Spleen (tissue), 7 donors: Measurements from ENCODE around the gene TJP3.

Experiments used
- CTCF ChIP-seq, 11 experiments: fragments of 200-600 bp in 7 of 11; fragments of 450-650 bp in 4 of 11; sonication (generic) in 4 of 11; IDR thresholded peaks in 8 of 11; conservative IDR thresholded peaks in 3 of 11; 1 replicate in 7 of 11; 2 replicates in 4 of 11; pipeline versions ENCODE4 v1.4.0 to v1.8.0; 2016 to 2021; ENCODE audit warnings: antibody characterized with exemption in 11 of 11, inconsistent platforms in 4 of 11, mild to moderate bottlenecking in 1 of 11
- POLR2A ChIP-seq, 3 donors: fragments of 450-650 bp; IDR thresholded peaks; one replicate each; pipeline ENCODE4 v1.5.1; 2017; ENCODE audit warnings: antibody characterized with exemption in 3 of 3, mild to moderate bottlenecking in 1 of 3
- POLR2AphosphoS5 ChIP-seq, 3 donors: sonication (generic); formaldehyde crosslinking; IDR thresholded peaks; one replicate each; pipeline ENCODE4 v1.5.1; 2017; ENCODE audit warnings: antibody characterized with exemption in 3 of 3
- donor health status: DM: no; HTN: no; CAD: no; lungs with moderate emphysema.
- donor health status: DM: no; HTN: no; CAD: no.
- donor health status: DM: no; HTN: no; CAD: no.

- no peak for TF ChIP-seq POLR2A (IDR thresholded peaks at IDR 0.05)
- peak; percentile 28 to 76 (median 63) for TF ChIP-seq CTCF (IDR thresholded peaks at IDR 0.05 in 8 of 11, conservative IDR thresholded peaks at IDR 0.05 in 3 of 11)
- no peak for TF ChIP-seq POLR2AphosphoS5 (IDR thresholded peaks at IDR 0.05)
Observed at GRCh38 chr19:3692141-3693024, 15.8 kb upstream of the TJP3 start.
